GM21526 (cell line): Measurements from ENCODE around the gene PDE11A.
"Not testable (repeated sequence)": the region's sequence is repeated elsewhere in the genome, so short reads cannot be mapped to it uniquely, and the experiment has no call there.

Experiments
- ATAC-seq: cut with Tn5 transposase; IDR thresholded peaks from one replicate; pipeline ENCODE4 v1.9.1; 2021; ENCODE audit warnings: moderate library complexity; ENCODE audit not compliant: unreplicated experiment, low FRiP score

The PDE11A gene

GRCh38 chr2:178012639-178013038 is 59.9 kb downstream of the PDE11A start:
- ATAC-seq, result no peak

GRCh38 chr2:178009813-178010212 is 62.8 kb downstream of the PDE11A start:
- no peak for ATAC-seq

GRCh38 chr2:178008636-178009289 is 63.8 kb downstream of the PDE11A start:
- no peak for ATAC-seq

- no peak for ATAC-seq
Measured at GRCh38 chr2:178006710-178007109, 65.9 kb downstream of the PDE11A start.

GRCh38 chr2:178005756-178006155 is 66.8 kb downstream of the PDE11A start:
- ATAC-seq, result no peak

- no peak for ATAC-seq
Measured at GRCh38 chr2:178002038-178002437, 70.5 kb downstream of the PDE11A start.

- ATAC-seq, result no peak
Measured at GRCh38 chr2:177998996-177999395, 73.6 kb downstream of the PDE11A start.

GRCh38 chr2:177998006-177998405 is 74.6 kb downstream of the PDE11A start:
- ATAC-seq, result no peak

GRCh38 chr2:177992992-177993391 is 79.6 kb downstream of the PDE11A start:
- ATAC-seq, result no peak

- ATAC-seq, result no peak
Measured at GRCh38 chr2:177989029-177989885, 83.3 kb downstream of the PDE11A start.

- ATAC-seq, result no peak
Measured at GRCh38 chr2:177984749-177985148, 87.8 kb downstream of the PDE11A start.

GRCh38 chr2:177983183-177983788 is 89.3 kb downstream of the PDE11A start:
- no peak for ATAC-seq

- ATAC-seq, result no peak
Measured at GRCh38 chr2:177972782-177973181, 99.8 kb downstream of the PDE11A start.

GRCh38 chr2:177972123-177972522 is 100.5 kb downstream of the PDE11A start:
- no peak for ATAC-seq

GRCh38 chr2:177970670-177971454 is 101.7 kb downstream of the PDE11A start:
- ATAC-seq, result no peak

GRCh38 chr2:177964892-177965291 is 107.7 kb downstream of the PDE11A start:
- ATAC-seq, result no peak

- ATAC-seq, result no peak
Measured at GRCh38 chr2:177952151-177952550, 120.4 kb downstream of the PDE11A start.

GRCh38 chr2:177947598-177947997 is 125.0 kb downstream of the PDE11A start:
- not testable (repeated sequence) for ATAC-seq

GRCh38 chr2:177944530-177944929 is 128.0 kb downstream of the PDE11A start:
- ATAC-seq, result not testable (repeated sequence)

- ATAC-seq, result no peak
Measured at GRCh38 chr2:177942731-177943130, 129.8 kb downstream of the PDE11A start.

GRCh38 chr2:177939211-177939610 is 133.4 kb downstream of the PDE11A start:
- no peak for ATAC-seq
